Effector memory CD4-positive, alpha-beta T cell (primary cell): ENCODE measurements around the gene KIF1A.

ENCODE experiments used
- DNase-seq, 3 donors: peaks; one replicate each; pipeline ENCODE4 v3.0.0-alpha.2; 2020
- H3K27ac ChIP-seq: 2 replicates; pipeline ENCODE4 v1.7.0; 2013; ENCODE audit warnings: mild to moderate bottlenecking, low read length, moderate library complexity; ENCODE audit not compliant: insufficient read depth, poor library complexity, severe bottlenecking
- H3K27me3 ChIP-seq: replicated peaks from 2 replicates; pipeline ENCODE4 v1.7.0; 2013; ENCODE audit warnings: mild to moderate bottlenecking, low read length; ENCODE audit not compliant: insufficient read depth, control insufficient read depth, poor library complexity, severe bottlenecking
- H3K36me3 ChIP-seq: 2 replicates; pipeline ENCODE4 v1.7.0; 2013; ENCODE audit warnings: mild to moderate bottlenecking, low read length, moderate library complexity; ENCODE audit not compliant: control insufficient read depth, insufficient read depth
- H3K4me1 ChIP-seq: 2 replicates; pipeline ENCODE4 v1.7.0; 2013; ENCODE audit warnings: low read length, mild to moderate bottlenecking; ENCODE audit not compliant: control insufficient read depth, insufficient read depth, poor library complexity, severe bottlenecking
- H3K4me3 ChIP-seq: 2 replicates; pipeline ENCODE4 v1.7.0; 2013; ENCODE audit warnings: low read length, low read depth, mild to moderate bottlenecking; ENCODE audit not compliant: insufficient read depth, poor library complexity, severe bottlenecking
- H3K9me3 ChIP-seq: 2 replicates; pipeline ENCODE4 v1.7.0; 2013; ENCODE audit warnings: mild to moderate bottlenecking, low read length, moderate library complexity; ENCODE audit not compliant: control insufficient read depth
- total RNA-seq, 3 donors: gene quantifications; one replicate each; lab custom pipeline; 2026; lab: John Stamatoyannopoulos, UW

KIF1A gene, protein sequence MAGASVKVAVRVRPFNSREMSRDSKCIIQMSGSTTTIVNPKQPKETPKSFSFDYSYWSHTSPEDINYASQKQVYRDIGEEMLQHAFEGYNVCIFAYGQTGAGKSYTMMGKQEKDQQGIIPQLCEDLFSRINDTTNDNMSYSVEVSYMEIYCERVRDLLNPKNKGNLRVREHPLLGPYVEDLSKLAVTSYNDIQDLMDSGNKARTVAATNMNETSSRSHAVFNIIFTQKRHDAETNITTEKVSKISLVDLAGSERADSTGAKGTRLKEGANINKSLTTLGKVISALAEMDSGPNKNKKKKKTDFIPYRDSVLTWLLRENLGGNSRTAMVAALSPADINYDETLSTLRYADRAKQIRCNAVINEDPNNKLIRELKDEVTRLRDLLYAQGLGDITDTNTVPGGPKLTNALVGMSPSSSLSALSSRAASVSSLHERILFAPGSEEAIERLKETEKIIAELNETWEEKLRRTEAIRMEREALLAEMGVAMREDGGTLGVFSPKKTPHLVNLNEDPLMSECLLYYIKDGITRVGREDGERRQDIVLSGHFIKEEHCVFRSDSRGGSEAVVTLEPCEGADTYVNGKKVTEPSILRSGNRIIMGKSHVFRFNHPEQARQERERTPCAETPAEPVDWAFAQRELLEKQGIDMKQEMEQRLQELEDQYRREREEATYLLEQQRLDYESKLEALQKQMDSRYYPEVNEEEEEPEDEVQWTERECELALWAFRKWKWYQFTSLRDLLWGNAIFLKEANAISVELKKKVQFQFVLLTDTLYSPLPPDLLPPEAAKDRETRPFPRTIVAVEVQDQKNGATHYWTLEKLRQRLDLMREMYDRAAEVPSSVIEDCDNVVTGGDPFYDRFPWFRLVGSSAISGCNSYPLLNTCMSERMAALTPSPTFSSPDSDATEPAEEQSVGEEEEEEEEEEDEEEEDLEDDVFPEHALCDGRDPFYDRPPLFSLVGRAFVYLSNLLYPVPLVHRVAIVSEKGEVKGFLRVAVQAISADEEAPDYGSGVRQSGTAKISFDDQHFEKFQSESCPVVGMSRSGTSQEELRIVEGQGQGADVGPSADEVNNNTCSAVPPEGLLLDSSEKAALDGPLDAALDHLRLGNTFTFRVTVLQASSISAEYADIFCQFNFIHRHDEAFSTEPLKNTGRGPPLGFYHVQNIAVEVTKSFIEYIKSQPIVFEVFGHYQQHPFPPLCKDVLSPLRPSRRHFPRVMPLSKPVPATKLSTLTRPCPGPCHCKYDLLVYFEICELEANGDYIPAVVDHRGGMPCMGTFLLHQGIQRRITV (N-terminal part only)
- total RNA-seq: 0.09 to 0.19 (median 0.17) reads per million in 3 donors

DNA sequence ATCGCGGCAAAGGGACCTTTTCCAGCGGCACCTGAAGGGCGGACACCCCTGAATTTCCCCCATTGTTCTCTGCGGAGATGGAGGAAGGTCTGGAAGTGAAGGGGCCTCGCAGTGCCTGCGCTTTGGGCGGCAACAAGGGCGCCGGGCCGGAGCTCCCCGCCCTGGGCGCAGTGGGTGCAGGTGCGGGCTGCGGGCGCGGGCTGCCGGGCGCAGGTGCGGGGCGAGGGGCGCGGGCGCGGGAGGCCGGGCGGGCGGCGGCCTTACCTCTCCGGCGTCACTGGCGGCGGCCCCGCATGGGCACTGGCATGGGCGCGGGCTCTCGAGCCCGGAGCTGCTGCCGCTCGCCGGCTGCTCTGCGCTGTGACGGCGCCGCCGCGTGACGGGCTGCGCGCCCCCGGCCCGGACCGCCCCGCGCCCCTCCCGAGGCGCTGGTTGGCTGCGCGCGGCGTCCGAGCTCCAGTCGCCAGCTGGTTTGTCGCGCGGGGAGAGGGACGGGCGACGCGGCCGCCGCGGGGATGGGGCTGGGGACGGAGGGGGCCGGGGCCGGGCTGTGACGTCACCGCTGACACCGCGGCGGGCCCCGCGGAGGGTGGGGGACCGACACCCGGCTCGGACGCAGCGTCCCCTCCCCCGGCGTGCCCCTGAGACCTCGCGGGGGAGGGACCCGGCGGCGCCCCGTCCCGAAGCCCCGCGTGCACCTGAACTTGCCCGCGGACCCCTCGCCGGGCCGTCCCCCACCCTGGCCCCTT is at the start of gene KIF1A:
Gene KIF1A (minus strand): TSS at position 362 of the 749 bp plus-strand sequence. CDS start 22,467 bp downstream, outside the sequence.
- Histone ChIP-seq H3K27me3 (peaks cover 36% of the 10 kb centered on the region), H3K27ac (no peak within 1 kb of the TSS), H3K4me3 (peak within 1 kb of the TSS; percentile 39)

DNA sequence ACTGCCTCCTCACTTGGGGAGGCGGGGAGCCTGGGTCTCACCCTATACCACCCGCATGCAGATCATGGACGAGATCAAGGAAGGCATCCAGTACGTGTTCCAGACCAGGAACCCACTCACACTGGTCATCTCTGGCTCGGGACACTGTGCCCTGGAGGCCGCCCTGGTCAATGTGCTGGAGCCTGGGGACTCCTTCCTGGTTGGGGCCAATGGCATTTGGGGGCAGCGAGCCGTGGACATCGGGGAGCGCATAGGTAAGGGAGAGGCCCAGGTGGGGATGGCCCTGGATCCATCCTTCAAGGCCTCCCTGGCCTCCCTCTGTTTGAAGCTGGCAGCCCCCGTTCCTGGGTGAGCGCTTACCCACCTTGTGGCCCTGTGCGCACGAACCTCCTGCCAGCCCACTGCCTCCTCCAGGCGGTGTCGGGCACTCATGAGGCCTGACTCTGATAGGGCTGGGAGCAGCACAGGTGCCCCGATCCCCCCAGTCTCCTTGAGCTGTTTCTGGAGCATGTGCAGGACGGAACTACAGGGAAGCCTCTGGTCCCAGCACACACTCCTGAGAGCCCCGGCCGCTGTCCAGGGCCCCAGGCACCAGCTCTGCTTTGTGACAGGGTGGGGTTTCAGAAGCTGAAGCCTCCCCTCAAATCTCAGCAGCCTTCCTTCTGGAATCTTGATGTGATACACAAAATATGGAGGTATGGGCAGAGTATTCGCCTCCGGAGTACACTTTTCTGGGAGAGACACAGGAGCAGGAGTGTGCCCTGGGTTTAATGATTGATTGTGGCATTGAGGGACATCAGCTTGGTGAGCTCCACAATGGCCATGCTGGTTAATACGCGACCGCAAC is 49.3 kb upstream of the KIF1A start:
- DNase-seq: no peak
- H3K27me3 ChIP-seq: no peaks in the 10 kb centered on the region
- no peak overlapping the region for H3K27ac ChIP-seq
- H3K4me3 ChIP-seq: no peak overlapping the region
- no peaks in the 10 kb centered on the region for H3K4me1 ChIP-seq
- H3K9me3 ChIP-seq: no peaks in the 10 kb centered on the region
- no peaks in the 10 kb centered on the region for H3K36me3 ChIP-seq

More for the DNA sequence above, at the start of gene KIF1A:
- Histone ChIP-seq H3K4me1 (peaks cover 17% of the 10 kb centered on the region), H3K36me3 (no peaks in the 10 kb centered on the region), H3K9me3 (no peaks in the 10 kb centered on the region)
- no peak for DNase-seq

DNA sequence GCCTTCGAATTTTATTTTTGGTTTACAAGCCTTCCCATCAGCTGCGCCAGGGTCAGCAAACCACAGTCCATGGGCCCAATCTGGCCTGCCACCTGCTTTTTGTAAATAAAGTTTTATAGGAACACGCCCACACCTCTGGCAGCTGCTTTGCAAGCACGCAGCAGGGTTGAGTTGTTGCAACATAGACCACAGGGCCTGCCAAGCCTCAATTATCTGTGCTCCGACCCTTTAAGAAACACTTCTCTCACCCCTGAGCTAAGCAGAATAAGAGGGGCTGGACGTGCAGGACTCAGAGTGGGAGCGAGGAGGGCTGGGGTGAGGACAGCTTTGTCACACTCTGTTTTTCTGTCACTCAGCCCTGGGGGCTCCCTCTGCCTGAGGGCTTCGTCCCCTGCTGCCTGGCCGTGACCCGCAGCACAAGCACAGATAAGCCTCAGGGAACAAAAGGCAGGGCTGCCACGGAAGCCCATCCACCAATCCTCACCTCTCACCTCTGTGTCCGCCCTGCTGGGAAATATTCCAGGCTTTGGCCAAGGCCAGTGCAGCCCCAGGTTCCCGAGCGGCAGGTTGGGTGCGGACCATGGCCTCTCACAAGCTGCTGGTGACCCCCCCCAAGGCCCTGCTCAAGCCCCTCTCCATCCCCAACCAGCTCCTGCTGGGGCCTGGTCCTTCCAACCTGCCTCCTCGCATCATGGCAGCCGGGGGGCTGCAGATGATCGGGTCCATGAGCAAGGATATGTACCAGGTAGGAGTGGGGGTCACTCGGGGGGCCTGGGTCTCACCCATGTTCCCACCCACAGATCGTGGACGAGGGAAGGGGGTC is 48.5 kb upstream of the KIF1A start, which contains the start of gene AGXT:
Gene AGXT (plus strand): TSS at position 539 of the 823 bp plus-strand sequence. CDS start 42 bp downstream, at position 581.
- no peaks in the 10 kb centered on the region for H3K36me3 ChIP-seq
- no peaks in the 10 kb centered on the region for H3K4me1 ChIP-seq
- no peak for DNase-seq
- H3K4me3 ChIP-seq: no peak within 1 kb of the TSS
- H3K9me3 ChIP-seq: no peaks in the 10 kb centered on the region
- H3K27ac ChIP-seq: no peak within 1 kb of the TSS
- no peaks in the 10 kb centered on the region for H3K27me3 ChIP-seq

DNA sequence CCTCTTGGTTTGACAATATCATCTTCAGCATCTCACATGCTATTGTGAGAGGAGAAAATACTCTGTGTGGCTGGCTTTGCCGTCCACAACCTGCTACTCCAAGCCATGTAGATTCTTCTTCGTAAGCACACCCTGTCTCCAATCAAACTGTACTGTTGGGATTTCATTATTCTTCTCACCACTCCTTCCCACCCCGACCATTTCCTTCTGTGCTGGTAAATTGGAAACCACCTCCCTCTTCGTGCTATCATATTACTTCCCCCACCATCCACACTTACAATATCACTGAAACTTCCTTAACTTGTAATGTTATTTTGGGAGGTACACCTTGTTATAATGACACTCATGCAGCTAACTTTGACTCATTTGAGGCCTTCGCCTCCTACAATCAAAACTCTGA is 45.4 kb upstream of the KIF1A start:
- Histone ChIP-seq H3K27ac (no peak overlapping the region), H3K4me1 (no peaks in the 10 kb centered on the region), H3K36me3 (no peaks in the 10 kb centered on the region), H3K9me3 (no peaks in the 10 kb centered on the region), H3K4me3 (no peak overlapping the region), H3K27me3 (no peaks in the 10 kb centered on the region)
- no peak for DNase-seq

DNA sequence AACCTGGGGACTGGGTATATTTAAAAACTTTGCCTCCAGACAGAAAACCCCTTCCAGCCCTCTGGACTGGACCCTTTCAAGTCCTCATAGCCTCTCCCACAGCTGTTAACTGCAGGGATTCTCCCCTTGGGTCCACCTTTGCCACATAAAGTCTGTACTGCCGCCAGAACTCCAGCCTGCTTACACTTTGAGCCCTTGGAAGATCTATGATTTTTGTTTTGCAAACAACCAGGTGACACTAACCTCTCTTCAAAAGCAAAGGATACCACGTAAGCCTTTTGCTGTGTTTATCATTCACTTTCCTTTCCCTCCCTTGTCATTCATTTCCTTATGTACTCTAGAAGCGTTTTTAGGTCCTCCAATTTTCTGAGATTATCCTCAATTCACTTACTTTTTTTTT is 44.5 kb upstream of the KIF1A start:
- DNase-seq: no peak
- Histone ChIP-seq H3K4me1 (no peaks in the 10 kb centered on the region), H3K27ac (no peak overlapping the region), H3K27me3 (no peaks in the 10 kb centered on the region), H3K4me3 (no peak overlapping the region), H3K36me3 (no peaks in the 10 kb centered on the region), H3K9me3 (no peaks in the 10 kb centered on the region)

DNA sequence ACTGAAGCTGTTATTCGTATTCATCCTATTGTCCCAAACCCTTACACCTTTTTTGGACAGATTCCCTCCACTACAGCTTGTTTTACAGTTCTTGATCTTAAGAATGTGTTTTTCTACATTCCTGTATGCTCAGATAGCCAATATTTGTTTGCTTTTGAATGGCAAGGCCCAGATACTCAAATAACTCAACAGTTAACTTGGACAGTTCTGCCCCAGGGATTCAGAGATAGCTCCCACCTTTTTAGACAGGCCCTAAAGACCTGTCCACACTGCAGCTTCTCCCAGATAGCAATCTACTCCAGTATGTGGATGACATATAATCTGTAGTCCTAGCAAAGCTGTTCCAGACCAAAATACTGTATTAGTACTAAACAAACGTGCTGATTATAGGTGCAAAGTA is 41.5 kb upstream of the KIF1A start:
- H3K27me3 ChIP-seq: no peaks in the 10 kb centered on the region
- no peaks in the 10 kb centered on the region for H3K9me3 ChIP-seq
- H3K4me1 ChIP-seq: no peaks in the 10 kb centered on the region
- DNase-seq: no peak
- H3K36me3 ChIP-seq: no peaks in the 10 kb centered on the region
- H3K27ac ChIP-seq: no peak overlapping the region
- H3K4me3 ChIP-seq: no peak overlapping the region

DNA sequence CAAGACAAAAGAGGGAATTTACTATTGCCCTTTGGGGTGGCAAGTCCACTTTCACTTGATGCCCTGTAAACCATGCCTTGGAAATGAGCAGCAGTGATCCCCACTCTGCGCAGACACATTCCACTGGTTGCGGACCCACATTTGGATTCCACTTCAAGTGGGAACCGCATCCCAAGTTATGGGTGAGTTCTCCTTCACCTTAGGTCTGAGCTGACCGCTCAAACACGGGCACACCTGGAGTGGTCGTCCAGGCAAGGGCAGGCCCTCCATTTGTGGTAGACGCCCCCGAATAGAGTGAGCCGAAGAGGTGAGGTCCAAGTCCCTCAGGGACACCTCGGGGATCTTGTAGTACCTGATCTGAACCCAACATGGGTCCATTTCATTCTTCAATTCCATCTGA is 38.9 kb upstream of the KIF1A start:
- H3K27ac ChIP-seq: no peak overlapping the region
- H3K4me3 ChIP-seq: no peak overlapping the region
- no peaks in the 10 kb centered on the region for H3K4me1 ChIP-seq
- no peaks in the 10 kb centered on the region for H3K36me3 ChIP-seq
- no peaks in the 10 kb centered on the region for H3K9me3 ChIP-seq
- no peak for DNase-seq
- H3K27me3 ChIP-seq: no peaks in the 10 kb centered on the region

DNA sequence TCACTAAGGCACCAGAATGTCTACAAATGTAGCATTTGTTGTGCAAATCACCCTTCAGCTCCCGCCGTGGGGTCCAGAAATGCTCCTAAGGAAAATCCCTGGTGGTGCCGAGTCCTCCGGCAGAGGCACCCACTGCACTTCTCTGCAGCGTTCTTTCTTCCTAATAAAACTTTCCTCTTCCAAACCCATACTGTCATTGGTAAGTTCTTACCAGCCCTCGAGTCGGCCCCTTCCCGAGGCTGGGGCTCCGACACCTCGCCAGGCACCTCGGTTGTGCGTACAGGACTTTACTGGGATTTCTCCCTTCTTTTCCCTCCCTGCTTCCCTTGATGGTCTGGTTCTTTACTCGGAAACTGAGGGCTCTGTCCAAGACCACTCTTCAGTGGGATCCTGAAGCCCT is 38.3 kb upstream of the KIF1A start:
- Histone ChIP-seq H3K4me3 (no peak overlapping the region), H3K9me3 (no peaks in the 10 kb centered on the region)

More for the DNA sequence above, 38.3 kb upstream of the KIF1A start:
- no peaks in the 10 kb centered on the region for H3K4me1 ChIP-seq
- no peaks in the 10 kb centered on the region for H3K27me3 ChIP-seq
- no peaks in the 10 kb centered on the region for H3K36me3 ChIP-seq
- H3K27ac ChIP-seq: no peak overlapping the region
- DNase-seq: no peak
